IMR-90 (cell line): ENCODE data around the gene ZNF385B. TPM values are rescaled to one million over a fixed set of nuclear protein-coding genes. Genes with fewer than 3 reads are reported as not detected.
A peak's percentile ranks its signal among the peaks of the same experiment; 100 is the strongest.

Experiments used
- ATAC-seq: fragments of 200-7000 bp; cut with Tn5 transposase; 2 replicates; pipeline ENCODE4 v1.9.1; 2020; ENCODE audit warnings: low read depth, mild to moderate bottlenecking, moderate library complexity
- BruUV-seq: library from RNA; stranded (reverse); fragments of 400-500 nt; replicated peaks from 2 replicates; lab custom pipeline; 2021; lab: Mats Ljungman, UMichigan
- CTCF ChIA-PET: fragments of 300-600 bp; formaldehyde crosslinking; extraction: SDS; loops from one replicate; lab custom pipeline; 2021; ENCODE audit warnings: antibody characterized with exemption; lab: Yijun Ruan, JAX
- POLR2A ChIA-PET: fragments of 300-600 bp; sonication (Branson Sonifier 250); formaldehyde crosslinking; loops from one replicate; lab custom pipeline; 2022; ENCODE audit warnings: antibody characterized with exemption; ENCODE audit not compliant: unreplicated experiment; lab: Charles Lee
- DNase-seq: peaks from one replicate; pipeline ENCODE4 v3.0.0; 2013
- H2AFZ ChIP-seq: replicated peaks from 2 replicates; pipeline ENCODE3; 2013; ENCODE audit warnings: low read length, mild to moderate bottlenecking; ENCODE audit not compliant: poor library complexity
- H2AK5ac ChIP-seq: 2 replicates; pipeline ENCODE4 v1.6.1; 2013; ENCODE audit warnings: low read depth, low read length, inconsistent platforms
- H2AK9ac ChIP-seq: replicated peaks from 2 replicates; pipeline ENCODE3; 2013; ENCODE audit warnings: mild to moderate bottlenecking, low read depth, low read length, moderate library complexity; ENCODE audit not compliant: poor library complexity
- H2BK120ac ChIP-seq: 2 replicates; pipeline ENCODE4 v1.6.1; 2013; ENCODE audit warnings: low read depth, low read length, inconsistent platforms
- H2BK15ac ChIP-seq: 3 replicates; pipeline ENCODE4 v1.6.1; 2013; ENCODE audit warnings: low read depth, low read length, inconsistent platforms
- H2BK20ac ChIP-seq: 2 replicates; pipeline ENCODE4 v1.6.1; 2013; ENCODE audit warnings: low read depth, mild to moderate bottlenecking, inconsistent platforms, low read length, moderate library complexity
- H2BK5ac ChIP-seq: 2 replicates; pipeline ENCODE4 v1.6.1; 2013; ENCODE audit warnings: mild to moderate bottlenecking, low read depth, low read length, inconsistent platforms; ENCODE audit not compliant: poor library complexity, severe bottlenecking
- H3K14ac ChIP-seq: replicated peaks from 2 replicates; pipeline ENCODE4 v1.6.1; 2013; ENCODE audit warnings: low read depth, low read length, inconsistent platforms
- H3K18ac ChIP-seq: 2 replicates; pipeline ENCODE4 v1.6.1; 2013; ENCODE audit warnings: low read depth, low read length, control low read depth
- H3K23ac ChIP-seq: 2 replicates; pipeline ENCODE4 v1.6.1; 2013; ENCODE audit warnings: low read depth, low read length, inconsistent platforms
- H3K27ac ChIP-seq: 2 replicates; pipeline ENCODE4 v1.5.1; 2013; ENCODE audit warnings: mild to moderate bottlenecking, control low read depth, low read length; ENCODE audit not compliant: insufficient read depth
- H3K27me3 ChIP-seq: 2 replicates; pipeline ENCODE4 v1.6.1; 2013; ENCODE audit warnings: low read length; ENCODE audit not compliant: control insufficient read depth, insufficient read depth
- H3K36me3 ChIP-seq: 2 replicates; pipeline ENCODE4 v1.6.1; 2013; ENCODE audit warnings: low read length, mixed read lengths; ENCODE audit not compliant: control insufficient read depth, insufficient read depth
- H3K4ac ChIP-seq: 2 replicates; pipeline ENCODE4 v1.6.1; 2013; ENCODE audit warnings: low read depth, low read length, inconsistent platforms
- H3K4me1 ChIP-seq: 2 replicates; pipeline ENCODE4 v1.6.1; 2013; ENCODE audit warnings: low read length, mixed read lengths; ENCODE audit not compliant: control insufficient read depth, insufficient read depth
- H3K4me2 ChIP-seq: 2 replicates; pipeline ENCODE4 v1.6.1; 2013; ENCODE audit warnings: low read depth, mild to moderate bottlenecking, control low read depth, low read length, moderate library complexity
- H3K4me3 ChIP-seq: 2 replicates; pipeline ENCODE4 v1.5.1; 2013; ENCODE audit warnings: low read depth, mild to moderate bottlenecking, control low read depth, low read length, moderate library complexity; ENCODE audit not compliant: insufficient read depth
- H3K56ac ChIP-seq: 2 replicates; pipeline ENCODE4 v1.6.1; 2013; ENCODE audit warnings: low read length, inconsistent platforms; ENCODE audit not compliant: insufficient read depth; ENCODE audit errors: extremely low read depth
- H3K79me1 ChIP-seq, 2 experiments: 2 replicates each; pipeline ENCODE4 v1.6.1; 2013; ENCODE audit warnings: low read length in 2 of 2, inconsistent platforms in 1 of 2, low read depth in 1 of 2
- H3K9ac ChIP-seq: 2 replicates; pipeline ENCODE4 v1.6.1; 2013; ENCODE audit warnings: low read depth, low read length, control low read depth
- H3K9me1 ChIP-seq: 2 replicates; pipeline ENCODE4 v1.6.1; 2013; ENCODE audit warnings: low read length, inconsistent platforms; ENCODE audit not compliant: insufficient read depth
- H3K9me3 ChIP-seq: 2 replicates; pipeline ENCODE4 v1.6.1; 2013; ENCODE audit warnings: low read length; ENCODE audit not compliant: control insufficient read depth, insufficient read depth
- H4K20me1 ChIP-seq: 2 replicates; pipeline ENCODE4 v1.6.1; 2013; ENCODE audit warnings: low read length, inconsistent platforms; ENCODE audit not compliant: insufficient read depth
- H4K5ac ChIP-seq: 2 replicates; pipeline ENCODE4 v1.6.1; 2013; ENCODE audit warnings: mild to moderate bottlenecking, low read depth, low read length, control low read depth
- H4K8ac ChIP-seq, 2 experiments: 2 replicates each; pipeline ENCODE4 v1.6.1; 2013; ENCODE audit warnings: low read depth in 2 of 2, low read length in 2 of 2, control low read depth in 1 of 2, inconsistent platforms in 1 of 2
- H4K91ac ChIP-seq: 2 replicates; pipeline ENCODE4 v1.6.1; 2013; ENCODE audit warnings: low read depth, low read length, inconsistent platforms; ENCODE audit not compliant: insufficient read depth
- CEBPB ChIP-seq: IDR thresholded peaks from 2 replicates; pipeline ENCODE4 v1.6.1; 2012; ENCODE audit warnings: low read depth, low read length, improper control_type of control experiment
- CHD1 ChIP-seq: IDR thresholded peaks from 2 replicates; pipeline ENCODE4 v1.6.1; 2012; ENCODE audit warnings: low read depth, low read length, improper control_type of control experiment
- FOS ChIP-seq: fragments of 150-350 bp; IDR thresholded peaks from 2 replicates; pipeline ENCODE4 v1.6.1; 2016; ENCODE audit warnings: low read depth, low read length
- POLR2A ChIP-seq: IDR thresholded peaks from 2 replicates; pipeline ENCODE4 v1.6.1; 2012; ENCODE audit warnings: mild to moderate bottlenecking, low read depth, low read length
- WGBS, 2 experiments: methylation state at CpG; one replicate each; pipeline versions ENCODE4 v1.1.5 to v1.1.7; 2013; ENCODE audit warnings: missing lambda C conversion rate in 2 of 2; ENCODE audit not compliant: insufficient read length in 1 of 2; ENCODE audit errors: extremely low coverage in 2 of 2; 5-methylcytosine and 5-hydroxymethylcytosine counted together
- dilution Hi-C: fragments of 300-500 bp; cut with HindIII; formaldehyde crosslinking; loops from one replicate; pipeline ENCODE4 v1.14.3; 2018; ENCODE audit warnings: low sequenced_read_pairs; ENCODE audit not compliant: unreplicated experiment
- in situ Hi-C: fragments of 300-500 bp; cut with MboI; formaldehyde crosslinking; loops from 3 replicates; pipeline ENCODE4 v1.14.3; 2019; ENCODE audit warnings: low sequenced_read_pairs, inconsistent platforms, mixed read lengths
- intact Hi-C: fragments of 100-400 bp; cut with micrococcal nuclease; formaldehyde crosslinking; loops from 2 replicates; pipeline ENCODE4 v1.10.0; 2022
- polyA plus RNA-seq, 3 experiments: library from polyadenylated mRNA; depleted of rRNA; stranded (reverse); fragments of >200 nt; gene quantifications; 2 replicates each; pipeline ENCODE4 v1.2.3, GENCODE V29; 2012; ENCODE audit warnings: low replicate concordance in 1 of 3
- total RNA-seq: library from RNA; depleted of rRNA; stranded (reverse); fragments of >200 nt; gene quantifications from 2 replicates; pipeline ENCODE4 v1.2.3, GENCODE V29; 2012
- TF ChIP-seq, protein P1 (sequence below): fragments of 150-350 bp; IDR thresholded peaks from 2 replicates; pipeline ENCODE4 v1.6.1; 2016; ENCODE audit warnings: low read depth, mild to moderate bottlenecking, low read length, moderate library complexity, borderline replicate concordance
- TF ChIP-seq, protein P2 (sequence below): conservative IDR thresholded peaks from 2 replicates; pipeline ENCODE4 v1.5.1; 2012; ENCODE audit warnings: mild to moderate bottlenecking, low read depth, low read length, improper control_type of control experiment

ZNF385B gene
- total and polyA plus RNA-seq, 2 of the 4 experiments (the other 2 are of a cell fraction) = not detected

DNA sequence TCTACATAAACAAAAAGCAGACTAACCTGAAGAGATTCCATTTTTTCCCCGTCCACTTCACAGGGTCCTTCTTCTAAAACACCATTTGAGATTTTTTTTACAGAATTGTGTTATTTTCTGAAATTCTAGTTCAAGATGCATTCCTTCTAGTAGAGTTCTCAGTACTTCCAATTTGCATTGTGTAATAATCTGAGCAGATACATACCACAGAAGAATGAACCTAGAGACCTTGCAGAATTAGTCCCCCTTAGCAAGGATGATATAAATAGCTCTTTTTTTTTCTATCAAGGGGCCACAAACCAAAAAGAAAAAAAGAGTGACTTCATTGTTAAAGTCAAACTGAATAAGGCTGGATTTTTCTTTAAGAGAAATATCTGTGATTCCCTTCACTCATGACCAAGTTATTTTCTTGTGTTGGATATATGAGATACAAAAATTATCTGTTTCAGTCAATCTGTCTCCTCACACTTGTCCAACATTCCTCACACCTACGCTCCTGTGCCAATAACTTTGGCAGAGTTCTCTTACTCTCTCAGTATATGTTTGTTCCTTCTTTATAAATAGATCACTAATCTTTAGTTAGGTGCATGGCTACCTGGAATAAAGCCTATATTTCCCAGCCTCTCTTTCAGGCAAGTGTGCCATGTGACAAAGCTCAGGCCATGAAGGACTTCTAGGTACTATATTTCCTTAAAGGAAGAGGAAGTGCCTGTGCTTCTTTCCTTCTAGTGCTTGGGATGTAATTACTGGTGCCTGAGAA, 183.5 kb downstream of the ZNF385B start:
- TF ChIP-seq, protein P1, sequence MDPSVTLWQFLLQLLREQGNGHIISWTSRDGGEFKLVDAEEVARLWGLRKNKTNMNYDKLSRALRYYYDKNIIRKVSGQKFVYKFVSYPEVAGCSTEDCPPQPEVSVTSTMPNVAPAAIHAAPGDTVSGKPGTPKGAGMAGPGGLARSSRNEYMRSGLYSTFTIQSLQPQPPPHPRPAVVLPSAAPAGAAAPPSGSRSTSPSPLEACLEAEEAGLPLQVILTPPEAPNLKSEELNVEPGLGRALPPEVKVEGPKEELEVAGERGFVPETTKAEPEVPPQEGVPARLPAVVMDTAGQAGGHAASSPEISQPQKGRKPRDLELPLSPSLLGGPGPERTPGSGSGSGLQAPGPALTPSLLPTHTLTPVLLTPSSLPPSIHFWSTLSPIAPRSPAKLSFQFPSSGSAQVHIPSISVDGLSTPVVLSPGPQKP = no peak
- TF ChIP-seq POLR2A (no peak), CHD1 (no peak), CEBPB (peak; percentile 41; the same call in 1 of the 2 replicates), FOS (no peak)
- TF ChIP-seq, protein P2, sequence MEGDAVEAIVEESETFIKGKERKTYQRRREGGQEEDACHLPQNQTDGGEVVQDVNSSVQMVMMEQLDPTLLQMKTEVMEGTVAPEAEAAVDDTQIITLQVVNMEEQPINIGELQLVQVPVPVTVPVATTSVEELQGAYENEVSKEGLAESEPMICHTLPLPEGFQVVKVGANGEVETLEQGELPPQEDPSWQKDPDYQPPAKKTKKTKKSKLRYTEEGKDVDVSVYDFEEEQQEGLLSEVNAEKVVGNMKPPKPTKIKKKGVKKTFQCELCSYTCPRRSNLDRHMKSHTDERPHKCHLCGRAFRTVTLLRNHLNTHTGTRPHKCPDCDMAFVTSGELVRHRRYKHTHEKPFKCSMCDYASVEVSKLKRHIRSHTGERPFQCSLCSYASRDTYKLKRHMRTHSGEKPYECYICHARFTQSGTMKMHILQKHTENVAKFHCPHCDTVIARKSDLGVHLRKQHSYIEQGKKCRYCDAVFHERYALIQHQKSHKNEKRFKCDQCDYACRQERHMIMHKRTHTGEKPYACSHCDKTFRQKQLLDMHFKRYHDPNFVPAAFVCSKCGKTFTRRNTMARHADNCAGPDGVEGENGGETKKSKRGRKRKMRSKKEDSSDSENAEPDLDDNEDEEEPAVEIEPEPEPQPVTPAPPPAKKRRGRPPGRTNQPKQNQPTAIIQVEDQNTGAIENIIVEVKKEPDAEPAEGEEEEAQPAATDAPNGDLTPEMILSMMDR = no peak
- intact Hi-C loops (no loop called here), dilution Hi-C loops (no loop called here), in situ Hi-C loops (no loop called here)
- Histone ChIP-seq H3K36me3 (no peaks in the 10 kb centered on the region), H3K4me1 (no peaks in the 10 kb centered on the region; the same call in 1 of the 2 replicates), H3K4ac (no peak overlapping the region), H3K18ac (no peak overlapping the region), H4K91ac (no peak overlapping the region; the same call in 1 of the 2 replicates), H2BK5ac (no peak overlapping the region), H3K14ac (no peak overlapping the region), H3K4me2 (no peak overlapping the region), H2AFZ (no peak overlapping the region), H3K4me3 (no peak overlapping the region), H4K8ac (no peak overlapping the region), H3K79me1 (no peaks in the 10 kb centered on the region), H2BK20ac (no peak overlapping the region; the same call in 1 of the 2 replicates), H2BK15ac (no peak overlapping the region; the same call in 2 of the 3 replicates), H2BK120ac (0 out of 2 replicates have a peak overlapping the region, but pooled peaks have one; percentile 18), H4K20me1 (no peaks in the 10 kb centered on the region), H3K9me3 (no peaks in the 10 kb centered on the region), H3K9me1 (no peaks in the 10 kb centered on the region), H4K5ac (no peak overlapping the region), H3K9ac (no peak overlapping the region), H3K23ac (no peak overlapping the region), H2AK5ac (no peak overlapping the region), H3K27ac (no peak overlapping the region), H3K27me3 (no peaks in the 10 kb centered on the region), H2AK9ac (no peak overlapping the region), H3K56ac (no peak overlapping the region)
- BruUV-seq = no TSS peak
- ATAC-seq (no peak), DNase-seq (no peak)
- POLR2A ChIA-PET = no interaction called here
- no CpG with 5 or more reads among the region's 2 CpGs for WGBS, 2 experiments
- CTCF ChIA-PET = no interaction called here
